Activated CD4-positive, alpha-beta T cell treated with anti-CD3 and anti-CD28 coated beads for 48 hours (primary cell): ENCODE results near the gene MEIOSIN.
"Not testable (repeated sequence)": the region's sequence is repeated elsewhere in the genome, so short reads cannot be mapped to it uniquely, and the experiment has no call there.

Experiments used
- DNase-seq: peaks from one replicate; pipeline ENCODE4 v3.0.0-alpha.2; 2020

Gene MEIOSIN

GRCh38 chr19:45733160-45733810 is at the start of gene MEIOSIN:
TSS of gene MEIOSIN (plus strand) at chr19:45733439. CDS start at chr19:45735377, 1,938 bp downstream.
- no peak for DNase-seq

GRCh38 chr19:45685045-45685444 is 48.2 kb upstream of the MEIOSIN start:
- DNase-seq = not testable (repeated sequence)

- no peak for DNase-seq
These were observed 45.6 kb upstream of the MEIOSIN start for GRCh38 chr19:45687599-45687998.

- DNase-seq = peak; percentile 95
These were observed 41.6 kb upstream of the MEIOSIN start, which contains the start of gene SNRPD2 for GRCh38 chr19:45691516-45692186. TSS of gene SNRPD2 (minus strand) at chr19:45691953. CDS start at chr19:45691888, 65 bp downstream.

- peak; percentile 98 for DNase-seq
These were observed 40.8 kb upstream of the MEIOSIN start, which contains the start of gene QPCTL for GRCh38 chr19:45692187-45693105. TSS of gene QPCTL (plus strand) at chr19:45692666. CDS start at chr19:45692704, 38 bp downstream.

GRCh38 chr19:45693106-45693788 is 40.0 kb upstream of the MEIOSIN start:
- peak; percentile 89 for DNase-seq

GRCh38 chr19:45701676-45702075 is 31.6 kb upstream of the MEIOSIN start:
- no peak for DNase-seq

- DNase-seq = no peak
These were observed 28.1 kb upstream of the MEIOSIN start for GRCh38 chr19:45705115-45705514.

GRCh38 chr19:45705710-45706415 is 27.4 kb upstream of the MEIOSIN start:
- DNase-seq = no peak

GRCh38 chr19:45710356-45711130 is 22.7 kb upstream of the MEIOSIN start:
- DNase-seq = no peak

- no peak for DNase-seq
These were observed 21.2 kb upstream of the MEIOSIN start for GRCh38 chr19:45711851-45712698.

GRCh38 chr19:45712699-45713067 is 20.6 kb upstream of the MEIOSIN start:
- DNase-seq = no peak

GRCh38 chr19:45713141-45713540 is 20.1 kb upstream of the MEIOSIN start:
- DNase-seq = no peak

- no peak for DNase-seq
These were observed 18.1 kb upstream of the MEIOSIN start for GRCh38 chr19:45715139-45715538.

GRCh38 chr19:45716359-45717130 is 16.7 kb upstream of the MEIOSIN start:
- DNase-seq = peak; percentile 27

- peak; percentile 99 for DNase-seq
These were observed 15.9 kb upstream of the MEIOSIN start for GRCh38 chr19:45717131-45717982.

- DNase-seq = no peak
These were observed 15.1 kb upstream of the MEIOSIN start for GRCh38 chr19:45717983-45718650.

- DNase-seq = not testable (repeated sequence)
These were observed 13.2 kb upstream of the MEIOSIN start for GRCh38 chr19:45720065-45720464.
